CD14-positive monocyte (primary cell): ENCODE data around the gene FGF14. TPM values are rescaled to one million over a fixed set of nuclear protein-coding genes. Genes with fewer than 3 reads are reported as not detected.

Experiments used
- DNase-seq, 3 donors: peaks; one replicate each; pipeline ENCODE4 v3.0.0-alpha.2; 2011 to 2022
- H2AFZ ChIP-seq: 2 replicates; pipeline ENCODE4 v1.6.0; 2012; ENCODE audit warnings: mild to moderate bottlenecking, low read depth, low read length, inconsistent platforms; ENCODE audit not compliant: insufficient read depth, poor library complexity, severe bottlenecking
- H3K27ac ChIP-seq, 2 donors: 1 replicate in 1 of 2; 2 replicates in 1 of 2; pipeline ENCODE4 v1.5.1; 2012 to 2013; ENCODE audit warnings: low read length in 2 of 2, control low read depth in 1 of 2, inconsistent platforms in 1 of 2, low read depth in 1 of 2, mild to moderate bottlenecking in 1 of 2
- H3K27me3 ChIP-seq, 2 donors: one replicate each; pipeline versions ENCODE4 v1.6.0 to v1.6.1; 2011 to 2013; ENCODE audit warnings: low read length in 2 of 2; ENCODE audit not compliant: control insufficient read depth in 2 of 2, insufficient read depth in 2 of 2
- H3K36me3 ChIP-seq, 2 donors: replicated peaks in 1 of 2; 1 replicate in 1 of 2; 2 replicates in 1 of 2; pipeline versions ENCODE4 v1.5.1 to v1.6.1; 2012 to 2013; ENCODE audit warnings: low read length in 2 of 2, control low read depth in 1 of 2, inconsistent platforms in 1 of 2, mild to moderate bottlenecking in 1 of 2; ENCODE audit not compliant: insufficient read depth in 2 of 2, control insufficient read depth in 1 of 2
- H3K4me1 ChIP-seq, 2 donors: 1 replicate in 1 of 2; 2 replicates in 1 of 2; pipeline versions ENCODE4 v1.5.1 to v1.6.1; 2012 to 2013; ENCODE audit warnings: low read length in 2 of 2, control low read depth in 1 of 2, inconsistent platforms in 1 of 2, mild to moderate bottlenecking in 1 of 2, moderate library complexity in 1 of 2; ENCODE audit not compliant: insufficient read depth in 2 of 2, control insufficient read depth in 1 of 2
- H3K4me2 ChIP-seq: replicated peaks from 2 replicates; pipeline ENCODE3; 2012; ENCODE audit warnings: low read length, moderate library complexity, mild to moderate bottlenecking; ENCODE audit not compliant: poor library complexity, severe bottlenecking; ENCODE audit errors: extremely low read depth
- H3K4me3 ChIP-seq, 3 experiments: fragments of 200-600 bp in 1 of 3; sonication (generic) in 1 of 3; replicated peaks in 1 of 3; 1 replicate in 2 of 3; 2 replicates in 1 of 3; pipeline ENCODE4 v1.5.1; 2011 to 2013; ENCODE audit warnings: low read length in 3 of 3, mild to moderate bottlenecking in 3 of 3, control low read depth in 2 of 3, low read depth in 2 of 3, inconsistent platforms in 1 of 3, moderate library complexity in 1 of 3
- H3K79me2 ChIP-seq: 2 replicates; pipeline ENCODE4 v1.6.0; 2012; ENCODE audit warnings: mild to moderate bottlenecking, control low read depth, inconsistent platforms, low read length, moderate library complexity; ENCODE audit not compliant: insufficient read depth
- H3K9ac ChIP-seq: 2 replicates; pipeline ENCODE4 v1.6.0; 2017; ENCODE audit warnings: low read length, mild to moderate bottlenecking; ENCODE audit not compliant: insufficient read depth, poor library complexity, severe bottlenecking
- H3K9me3 ChIP-seq, 2 donors: replicated peaks in 1 of 2; 1 replicate in 1 of 2; 2 replicates in 1 of 2; pipeline versions ENCODE4 v1.5.1 to v1.6.1; 2012 to 2013; ENCODE audit warnings: low read length in 2 of 2, control low read depth in 1 of 2; ENCODE audit not compliant: control insufficient read depth in 1 of 2, insufficient read depth in 1 of 2
- H4K20me1 ChIP-seq: 2 replicates; pipeline ENCODE4 v1.6.0; 2012; ENCODE audit warnings: mild to moderate bottlenecking, low read length, control low read depth, moderate library complexity; ENCODE audit not compliant: insufficient read depth
- H3K27ac Mint-ChIP-seq, 7 donors: one replicate each; pipeline ENCODE4 v1.8.0; 2020; ENCODE audit warnings: mild to moderate bottlenecking in 7 of 7, mixed read lengths in 7 of 7, moderate library complexity in 6 of 7, inconsistent platforms in 2 of 7
- H3K27me3 Mint-ChIP-seq, 3 donors: one replicate each; pipeline ENCODE4 v1.8.0; 2021 to 2022; ENCODE audit warnings: low read depth in 3 of 3, mild to moderate bottlenecking in 3 of 3, mixed read lengths in 3 of 3, moderate library complexity in 3 of 3, inconsistent platforms in 1 of 3
- H3K36me3 Mint-ChIP-seq, 2 donors: one replicate each; pipeline ENCODE4 v1.8.0; 2020; ENCODE audit warnings: mixed read lengths in 2 of 2, inconsistent platforms in 1 of 2, mild to moderate bottlenecking in 1 of 2
- H3K4me1 Mint-ChIP-seq: one replicate; pipeline ENCODE4 v1.8.0; 2020; ENCODE audit warnings: mild to moderate bottlenecking, mixed read lengths
- H3K4me3 Mint-ChIP-seq, 2 donors: one replicate each; pipeline ENCODE4 v1.8.0; 2020; ENCODE audit warnings: mild to moderate bottlenecking in 2 of 2, mixed read lengths in 2 of 2, moderate library complexity in 1 of 2
- H3K9me3 Mint-ChIP-seq, 7 donors: one replicate each; pipeline ENCODE4 v1.8.0; 2020 to 2022; ENCODE audit warnings: mixed read lengths in 7 of 7, mild to moderate bottlenecking in 6 of 7, moderate library complexity in 6 of 7, inconsistent platforms in 2 of 7
- WGBS: methylation state at CpG from one replicate; pipeline ENCODE4 v1.1.5; 2013; ENCODE audit warnings: missing lambda C conversion rate; ENCODE audit not compliant: insufficient coverage; 5-methylcytosine and 5-hydroxymethylcytosine counted together
- intact Hi-C, 2 donors: fragments of 100-400 bp; cut with micrococcal nuclease; formaldehyde crosslinking; loops; one replicate each; pipeline versions ENCODE4 v1.15.0 to v1.15.1; 2023
- polyA plus RNA-seq, 3 donors: library from polyadenylated mRNA; depleted of rRNA in 1 of 3; unstranded in 2 of 3; stranded (reverse) in 1 of 3; fragments of 300-500 nt in 2 of 3; fragments of >200 nt in 1 of 3; fragmentation: Illumina TruSeq in 2 of 3; gene quantifications; 1 replicate in 2 of 3; 2 replicates in 1 of 3; pipeline ENCODE4 v1.2.3, GENCODE V29; 2012 to 2021
- TF ChIP-seq, protein P1 (sequence below): fragments of 200-600 bp; IDR thresholded peaks from one replicate; pipeline ENCODE4 v1.8.0; 2022; ENCODE audit warnings: antibody characterized with exemption, mild to moderate bottlenecking

The FGF14 gene
- polyA plus RNA-seq, 3 donors, result not detected

GRCh38 chr13:102225892-102226291 is 176.0 kb downstream of the FGF14 start:
- Histone ChIP-seq H3K27me3 (no peaks in the 10 kb centered on the region), H3K36me3 (no peaks in the 10 kb centered on the region), H2AFZ (no peak overlapping the region), H3K79me2 (no peaks in the 10 kb centered on the region), H4K20me1 (no peaks in the 10 kb centered on the region), H3K4me3 (no peak overlapping the region), H3K9ac (no peak overlapping the region), H3K27ac (no peak overlapping the region), H3K9me3 (no peaks in the 10 kb centered on the region), H3K4me2 (no peak overlapping the region), H3K4me1 (no peaks in the 10 kb centered on the region)
- Mint-ChIP-seq H3K27ac (no peak overlapping the region), H3K9me3 (peaks cover 0 to 5% (median 1%) of the 10 kb centered on the region in 7 donors), H3K36me3 (no peaks in the 10 kb centered on the region), H3K4me3 (no peak overlapping the region), H3K27me3 (peaks cover 0 to 1% (median 1%) of the 10 kb centered on the region in 3 donors), H3K4me1 (no peaks in the 10 kb centered on the region)
- WGBS, result 81% methylated on average over 2 of the region's 6 CpGs
- DNase-seq, result no peak
- intact Hi-C loops, result no loop called here
- TF ChIP-seq, protein P1, sequence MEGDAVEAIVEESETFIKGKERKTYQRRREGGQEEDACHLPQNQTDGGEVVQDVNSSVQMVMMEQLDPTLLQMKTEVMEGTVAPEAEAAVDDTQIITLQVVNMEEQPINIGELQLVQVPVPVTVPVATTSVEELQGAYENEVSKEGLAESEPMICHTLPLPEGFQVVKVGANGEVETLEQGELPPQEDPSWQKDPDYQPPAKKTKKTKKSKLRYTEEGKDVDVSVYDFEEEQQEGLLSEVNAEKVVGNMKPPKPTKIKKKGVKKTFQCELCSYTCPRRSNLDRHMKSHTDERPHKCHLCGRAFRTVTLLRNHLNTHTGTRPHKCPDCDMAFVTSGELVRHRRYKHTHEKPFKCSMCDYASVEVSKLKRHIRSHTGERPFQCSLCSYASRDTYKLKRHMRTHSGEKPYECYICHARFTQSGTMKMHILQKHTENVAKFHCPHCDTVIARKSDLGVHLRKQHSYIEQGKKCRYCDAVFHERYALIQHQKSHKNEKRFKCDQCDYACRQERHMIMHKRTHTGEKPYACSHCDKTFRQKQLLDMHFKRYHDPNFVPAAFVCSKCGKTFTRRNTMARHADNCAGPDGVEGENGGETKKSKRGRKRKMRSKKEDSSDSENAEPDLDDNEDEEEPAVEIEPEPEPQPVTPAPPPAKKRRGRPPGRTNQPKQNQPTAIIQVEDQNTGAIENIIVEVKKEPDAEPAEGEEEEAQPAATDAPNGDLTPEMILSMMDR, result no peak

DNA sequence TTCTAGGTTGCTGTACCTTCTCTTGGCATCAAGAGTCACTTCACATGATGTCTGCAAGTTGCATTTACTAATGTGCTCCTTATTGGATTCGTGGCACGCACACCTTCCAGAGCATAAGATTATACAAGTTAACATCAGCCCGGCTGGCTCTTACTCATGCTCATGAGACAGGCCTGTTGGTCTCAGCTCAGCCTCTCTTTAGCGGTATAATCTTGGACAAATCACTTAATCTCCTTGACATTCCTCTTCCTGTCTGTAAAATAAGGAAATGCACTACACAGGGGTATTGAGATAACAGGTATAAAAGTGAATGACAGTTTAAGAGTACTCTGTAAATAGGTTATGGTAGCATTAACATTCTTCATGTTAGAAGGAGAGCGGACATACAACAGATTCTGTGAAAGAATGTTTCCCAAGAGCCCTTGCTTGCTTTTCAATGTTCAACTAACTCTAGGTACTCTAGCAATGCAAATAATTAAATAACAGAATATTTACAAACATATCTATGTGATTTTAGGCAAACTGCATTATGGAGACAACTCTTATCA is 181.1 kb downstream of the FGF14 start:
- Mint-ChIP-seq H3K9me3 (peaks cover 0 to 5% (median 2%) of the 10 kb centered on the region in 7 donors), H3K36me3 (no peaks in the 10 kb centered on the region), H3K4me3 (no peak overlapping the region), H3K27ac (no peak overlapping the region), H3K27me3 (no peaks in the 10 kb centered on the region), H3K4me1 (no peaks in the 10 kb centered on the region)
- intact Hi-C loops, result no loop called here
- H3K9me3 ChIP-seq, result no peaks in the 10 kb centered on the region
- no peaks in the 10 kb centered on the region for H4K20me1 ChIP-seq
- H3K27ac ChIP-seq, result no peak overlapping the region
- H3K4me3 ChIP-seq, result no peak overlapping the region
- DNase-seq, result no peak
- no peaks in the 10 kb centered on the region for H3K36me3 ChIP-seq
- no peak overlapping the region for H3K4me2 ChIP-seq
- H3K4me1 ChIP-seq, result no peaks in the 10 kb centered on the region
- no peaks in the 10 kb centered on the region for H3K27me3 ChIP-seq
- no peak overlapping the region for H3K9ac ChIP-seq
- H3K79me2 ChIP-seq, result no peaks in the 10 kb centered on the region
- TF ChIP-seq, protein P1, result no peak
- WGBS, result 90% methylated on average over 2 of the region's 5 CpGs
- no peak overlapping the region for H2AFZ ChIP-seq
